Astrocyte of the cerebellum (primary cell): ENCODE measurements around the gene OXCT1.

Experiments
- DNase-seq: peaks from one replicate; pipeline ENCODE4 v3.0.0-alpha.2; 2011; ENCODE audit warnings: low read depth
- H3K4me3 ChIP-seq: 2 replicates; pipeline ENCODE4 v1.5.1; 2011; ENCODE audit warnings: mild to moderate bottlenecking, low read depth, low read length, moderate library complexity
- in situ Hi-C: cut with HindIII; loops from 2 replicates; pipeline ENCODE4 v1.10.0; 2017; ENCODE audit warnings: low sequenced_read_pairs
- TF ChIP-seq, protein P1 (sequence below): IDR thresholded peaks from 2 replicates; pipeline ENCODE4 v1.5.1; 2012; ENCODE audit warnings: low read length, low read depth, moderate library complexity, mild to moderate bottlenecking; ENCODE audit errors: missing control alignments

The OXCT1 gene

DNA sequence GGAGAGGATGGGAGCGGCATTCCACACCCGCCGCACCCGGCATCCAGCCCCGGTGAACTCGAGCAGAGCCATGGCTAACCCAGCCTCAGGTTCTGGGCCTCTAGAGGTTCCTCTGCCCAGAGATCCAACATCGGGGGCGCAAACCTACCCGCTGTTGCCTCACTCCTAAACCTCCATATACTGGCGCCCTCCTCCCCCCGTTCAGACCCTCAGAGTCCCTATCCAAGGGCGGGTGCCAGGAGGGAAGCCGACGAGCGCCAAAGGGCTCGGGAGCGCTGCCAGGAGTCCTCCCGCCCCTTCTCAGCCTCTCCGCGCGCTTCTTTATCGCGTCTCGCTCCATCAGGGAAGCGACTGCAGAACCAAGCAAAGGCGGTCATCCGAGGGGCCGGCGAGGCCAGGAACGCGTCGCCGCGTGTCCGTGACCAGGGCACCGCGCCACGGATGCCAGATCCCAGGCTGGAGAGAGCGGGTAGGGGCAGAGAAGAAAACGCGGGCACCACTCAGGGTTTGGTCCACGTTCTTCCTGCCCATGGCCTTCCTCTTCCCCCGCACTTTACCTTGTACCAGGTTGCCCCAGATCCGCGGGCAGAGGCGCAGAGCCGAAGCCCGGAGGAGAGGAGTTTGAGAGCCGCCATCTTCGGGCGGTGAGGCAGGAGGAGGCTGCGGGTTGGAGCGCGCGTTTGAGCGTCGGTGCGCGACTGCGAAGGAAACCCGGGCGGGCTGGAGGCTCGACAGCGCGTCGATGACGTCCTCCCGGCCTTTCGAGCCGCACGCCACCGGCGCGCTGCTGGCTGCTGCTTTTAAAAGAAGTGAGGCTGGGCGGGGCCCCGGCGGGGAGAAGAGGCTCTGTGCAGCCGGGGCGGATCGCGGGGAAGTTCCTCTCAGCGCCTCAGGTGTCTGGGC is at the start of gene OXCT1:
TSS of gene OXCT1 (minus strand) at position 702 of the 903 bp plus-strand sequence. CDS start at position 635, 67 bp downstream.
- peak within 1 kb of the TSS; percentile 84 for H3K4me3 ChIP-seq
- in situ Hi-C loops = no loop called here
- TF ChIP-seq, protein P1, sequence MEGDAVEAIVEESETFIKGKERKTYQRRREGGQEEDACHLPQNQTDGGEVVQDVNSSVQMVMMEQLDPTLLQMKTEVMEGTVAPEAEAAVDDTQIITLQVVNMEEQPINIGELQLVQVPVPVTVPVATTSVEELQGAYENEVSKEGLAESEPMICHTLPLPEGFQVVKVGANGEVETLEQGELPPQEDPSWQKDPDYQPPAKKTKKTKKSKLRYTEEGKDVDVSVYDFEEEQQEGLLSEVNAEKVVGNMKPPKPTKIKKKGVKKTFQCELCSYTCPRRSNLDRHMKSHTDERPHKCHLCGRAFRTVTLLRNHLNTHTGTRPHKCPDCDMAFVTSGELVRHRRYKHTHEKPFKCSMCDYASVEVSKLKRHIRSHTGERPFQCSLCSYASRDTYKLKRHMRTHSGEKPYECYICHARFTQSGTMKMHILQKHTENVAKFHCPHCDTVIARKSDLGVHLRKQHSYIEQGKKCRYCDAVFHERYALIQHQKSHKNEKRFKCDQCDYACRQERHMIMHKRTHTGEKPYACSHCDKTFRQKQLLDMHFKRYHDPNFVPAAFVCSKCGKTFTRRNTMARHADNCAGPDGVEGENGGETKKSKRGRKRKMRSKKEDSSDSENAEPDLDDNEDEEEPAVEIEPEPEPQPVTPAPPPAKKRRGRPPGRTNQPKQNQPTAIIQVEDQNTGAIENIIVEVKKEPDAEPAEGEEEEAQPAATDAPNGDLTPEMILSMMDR = no peak
- DNase-seq = peak; percentile 55

DNA sequence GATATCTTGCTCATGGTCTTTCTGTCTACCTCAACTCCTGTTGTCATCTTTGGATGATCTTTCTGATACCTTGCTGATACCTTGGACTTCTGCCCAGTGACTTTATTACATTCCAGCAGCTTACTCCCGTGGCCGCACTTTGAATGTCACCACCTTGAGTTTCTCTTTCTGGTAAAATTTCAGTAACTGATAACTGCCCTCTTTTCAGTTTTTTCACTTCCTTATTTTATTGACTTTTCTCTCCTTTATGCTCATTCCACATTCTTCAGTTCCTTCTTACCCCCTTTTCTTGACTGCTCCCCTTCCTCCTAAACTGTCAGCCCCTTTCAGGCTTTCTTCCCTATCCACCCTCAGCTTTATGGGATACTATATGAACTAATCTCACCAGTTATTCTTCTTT is 47.9 kb upstream of the OXCT1 start:
- no peak for DNase-seq
- no peak overlapping the region for H3K4me3 ChIP-seq
- in situ Hi-C loops = no loop called here
- TF ChIP-seq, protein P1 = no peak

DNA sequence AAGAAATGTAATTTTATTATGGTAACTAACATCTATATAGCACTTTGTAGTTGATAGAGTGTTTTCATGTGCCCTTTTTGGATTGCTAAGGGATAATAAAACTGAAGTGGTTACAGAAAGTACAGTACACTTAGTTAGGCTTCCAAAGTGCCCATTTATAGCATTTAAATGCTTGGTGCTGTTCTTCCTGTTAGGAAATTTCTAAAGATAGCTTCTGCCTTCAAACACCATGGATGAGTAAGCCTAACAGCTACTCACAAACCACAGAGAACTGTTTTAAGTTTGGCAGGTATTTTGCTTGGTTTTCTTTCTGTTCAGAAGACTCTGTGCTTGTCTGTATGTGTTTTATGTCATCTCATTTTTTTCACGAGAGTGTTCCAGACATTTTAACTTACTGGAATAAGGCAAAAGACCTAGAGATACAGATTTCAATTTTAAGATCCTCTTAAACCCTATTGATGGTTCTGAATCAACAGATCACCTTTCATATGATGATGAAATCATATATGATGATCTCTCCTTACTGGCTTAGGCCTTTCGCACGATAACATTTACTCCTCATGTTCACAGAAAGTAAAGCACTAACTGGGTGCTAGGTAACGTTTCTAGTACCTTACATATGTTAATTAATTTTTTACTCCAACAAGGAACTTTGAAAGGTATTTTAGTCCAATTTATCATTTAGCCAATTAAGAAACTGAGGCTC is 38.3 kb upstream of the OXCT1 start:
- peak; percentile 22 for DNase-seq
- in situ Hi-C loops = no loop called here
- no peak overlapping the region for H3K4me3 ChIP-seq
- TF ChIP-seq, protein P1 = no peak

DNA sequence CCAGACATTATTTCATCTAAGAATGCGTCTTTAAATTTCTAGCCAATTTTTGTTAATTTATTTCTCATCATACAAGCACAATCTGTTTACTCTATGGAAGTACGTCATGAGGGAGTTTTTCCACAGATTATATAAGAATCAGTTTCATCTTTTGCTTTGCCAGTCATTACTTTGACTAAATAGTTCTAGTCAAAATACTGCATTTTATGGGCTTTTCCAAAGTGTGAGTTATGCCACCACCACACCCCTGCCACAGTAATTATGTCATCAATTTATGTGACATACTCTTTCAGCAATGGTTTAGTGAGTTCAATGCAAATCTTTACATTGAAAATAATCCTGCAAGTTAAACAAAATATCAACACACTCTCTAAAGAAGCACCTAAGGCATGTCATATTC is 35.9 kb upstream of the OXCT1 start:
- H3K4me3 ChIP-seq = no peak overlapping the region
- DNase-seq = no peak
- TF ChIP-seq, protein P1 = no peak
- in situ Hi-C loops = no loop called here

DNA sequence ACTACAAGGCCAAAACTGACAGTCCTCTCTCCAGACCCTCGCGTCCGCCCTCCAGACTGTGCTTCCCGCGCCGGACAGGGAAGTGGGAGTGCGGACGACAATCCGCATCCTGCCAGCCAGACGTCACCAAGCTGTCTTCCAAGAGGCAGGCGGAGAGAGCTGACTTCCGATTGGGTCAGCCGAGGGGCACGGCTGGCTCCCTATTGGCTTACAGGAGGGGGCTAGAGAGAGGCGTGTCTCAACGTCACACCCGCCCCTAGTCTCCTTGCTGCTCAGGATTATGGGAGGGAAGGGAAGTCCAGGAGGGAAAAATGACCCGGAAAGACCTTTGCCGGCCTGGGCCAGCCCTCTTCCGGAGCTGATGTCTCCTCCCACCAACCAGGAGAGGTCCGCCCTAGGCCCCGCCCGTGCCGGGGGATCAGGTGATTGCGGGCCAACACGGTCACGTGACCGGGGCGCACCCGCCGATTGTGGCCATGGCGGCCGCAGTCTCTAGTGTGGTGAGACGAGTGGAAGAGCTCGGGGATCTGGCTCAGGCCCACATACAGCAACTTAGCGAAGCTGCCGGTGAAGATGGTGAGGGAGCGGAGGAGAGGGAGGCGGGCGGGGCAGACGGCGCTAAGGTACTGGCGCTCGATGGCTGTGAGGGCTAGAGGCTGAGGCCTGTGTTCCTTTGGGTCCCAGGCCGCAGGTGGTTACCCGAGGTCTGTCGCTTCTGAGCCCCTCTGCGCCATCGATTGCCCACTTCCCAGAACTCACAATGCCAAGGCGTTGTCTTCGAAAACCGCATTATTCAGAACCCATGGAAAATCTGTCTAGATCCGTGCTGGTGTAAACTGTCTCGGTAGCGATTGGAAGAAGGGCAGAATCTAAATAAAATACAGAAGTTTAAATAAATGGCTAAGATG is 33.9 kb upstream of the OXCT1 start, which contains the start of gene RIMOC1:
TSS of gene RIMOC1 (plus strand) at position 453 of the 908 bp plus-strand sequence. CDS start at position 477, 24 bp downstream.
- TF ChIP-seq, protein P1 = no peak
- DNase-seq = peak; percentile 99
- H3K4me3 ChIP-seq = peak within 1 kb of the TSS; percentile 85
- in situ Hi-C loops = no loop called here

DNA sequence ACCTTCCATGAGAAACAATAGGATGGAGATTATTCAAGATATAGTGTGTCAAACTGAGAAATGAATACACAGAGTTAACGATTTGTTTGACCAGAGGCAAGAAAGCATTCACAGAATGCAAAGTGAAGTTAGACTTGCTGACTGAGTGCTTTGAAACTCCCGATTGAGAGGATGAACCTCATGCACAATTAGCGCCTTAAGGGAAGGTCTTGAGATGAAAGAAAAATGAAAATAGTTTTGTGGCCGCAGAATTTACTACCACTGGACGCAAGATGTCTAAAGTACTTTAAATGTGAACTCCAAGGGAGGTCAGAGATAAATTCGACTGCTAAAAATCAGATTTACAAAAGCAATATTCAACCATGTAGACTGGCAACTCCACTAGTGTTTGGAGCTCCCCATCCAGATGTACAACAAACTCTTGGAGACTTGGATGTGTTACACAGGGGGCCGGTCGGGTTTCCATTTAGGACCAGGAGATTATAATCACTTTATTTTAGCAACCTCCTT is 33.2 kb upstream of the OXCT1 start:
- TF ChIP-seq, protein P1 = no peak
- H3K4me3 ChIP-seq = peak overlapping the region; percentile 85
- DNase-seq = no peak
- in situ Hi-C loops = no loop called here
